Caco-2 (cell line): ENCODE data around the gene LIPA. TPM values are rescaled to one million over a fixed set of nuclear protein-coding genes. Genes with fewer than 3 reads are reported as not detected.

ENCODE experiments used
- BruUV-seq: library from RNA; stranded (reverse); fragments of 400-500 nt; replicated peaks from 2 replicates; lab custom pipeline; 2021; lab: Mats Ljungman, UMichigan
- CTCF ChIA-PET: fragments of 300-600 bp; sonication (Branson Sonifier 250); formaldehyde crosslinking; loops from one replicate; lab custom pipeline; 2022; ENCODE audit warnings: antibody characterized with exemption; lab: Charles Lee
- POLR2A ChIA-PET: fragments of 300-600 bp; sonication (Branson Sonifier 250); formaldehyde crosslinking; loops from one replicate; lab custom pipeline; 2022; ENCODE audit warnings: antibody characterized with exemption; lab: Charles Lee
- DNase-seq, 2 experiments: peaks; one replicate each; pipeline versions ENCODE4 v3.0.0 to v3.0.0-alpha.2; 2020 to 2022
- H3K27me3 ChIP-seq: replicated peaks from 2 replicates; pipeline ENCODE4 v1.6.0; 2011; ENCODE audit warnings: low read length; ENCODE audit not compliant: control insufficient read depth, insufficient read depth
- H3K36me3 ChIP-seq: 2 replicates; pipeline ENCODE4 v1.5.1; 2011; ENCODE audit warnings: low read length; ENCODE audit not compliant: control insufficient read depth, insufficient read depth
- H3K4me1 ChIP-seq: fragments of 250-450 bp; sonication (Bioruptor Pico); 2 replicates; pipeline ENCODE4 v1.5.1; 2020; ENCODE audit warnings: mild to moderate bottlenecking
- H3K4me3 ChIP-seq: 2 replicates; pipeline ENCODE4 v1.5.1; 2011; ENCODE audit warnings: low read depth, mild to moderate bottlenecking, control low read depth, low read length
- H3K9me3 ChIP-seq: fragments of 250-450 bp; sonication (Bioruptor Pico); 2 replicates; pipeline ENCODE4 v1.5.1; 2020; ENCODE audit warnings: mild to moderate bottlenecking, moderate library complexity
- H3K27ac Mint-ChIP-seq: one replicate; pipeline ENCODE4 v1.8.0; 2022; ENCODE audit warnings: mixed read lengths; ENCODE audit not compliant: unreplicated experiment
- H3K27me3 Mint-ChIP-seq: one replicate; pipeline ENCODE4 v1.8.0; 2022; ENCODE audit warnings: mixed read lengths; ENCODE audit not compliant: insufficient read depth, unreplicated experiment
- H3K36me3 Mint-ChIP-seq: one replicate; pipeline ENCODE4 v1.8.0; 2022; ENCODE audit warnings: mild to moderate bottlenecking, mixed read lengths; ENCODE audit not compliant: insufficient read depth, unreplicated experiment
- H3K4me1 Mint-ChIP-seq: one replicate; pipeline ENCODE4 v1.8.0; 2022; ENCODE audit warnings: low read depth, mixed read lengths; ENCODE audit not compliant: unreplicated experiment
- H3K4me3 Mint-ChIP-seq: one replicate; pipeline ENCODE4 v1.8.0; 2022; ENCODE audit warnings: mild to moderate bottlenecking, moderate library complexity, mixed read lengths; ENCODE audit not compliant: unreplicated experiment
- H3K9me3 Mint-ChIP-seq: one replicate; pipeline ENCODE4 v1.8.0; 2022; ENCODE audit warnings: mixed read lengths; ENCODE audit not compliant: unreplicated experiment
- intact Hi-C: fragments of 100-400 bp; cut with micrococcal nuclease; formaldehyde crosslinking; loops from one replicate; pipeline ENCODE4 v1.10.0; 2022; ENCODE audit not compliant: unreplicated experiment
- total RNA-seq: library from RNA; stranded (reverse); gene quantifications from 2 replicates; pipeline ENCODE4 v1.2.3, GENCODE V29; 2022
- TF ChIP-seq, protein P1 (sequence below), 2 experiments: fragments of 200-600 bp in 1 of 2; IDR thresholded peaks; 1 replicate in 1 of 2; 2 replicates in 1 of 2; pipeline versions ENCODE4 v1.5.1 to v1.8.0; 2011 to 2022; ENCODE audit warnings: antibody characterized with exemption in 1 of 2, control low read depth in 1 of 2, inconsistent platforms in 1 of 2, low read depth in 1 of 2, low read length in 1 of 2, mild to moderate bottlenecking in 1 of 2, moderate library complexity in 1 of 2; ENCODE audit not compliant: insufficient read depth in 1 of 2, severe bottlenecking in 1 of 2, unreplicated experiment in 1 of 2

The LIPA gene
- total RNA-seq, 1 experiment from 2014 or later: 18.8 TPM

GRCh38 chr10:89235073-89235798 lies 16.3 kb downstream of the LIPA start:
- POLR2A ChIA-PET: no interaction called here
- Mint-ChIP-seq H3K4me3 (no peak overlapping the region), H3K4me1 (no peaks in the 10 kb centered on the region), H3K27ac (no peak overlapping the region), H3K36me3 (no peaks in the 10 kb centered on the region), H3K27me3 (no peaks in the 10 kb centered on the region), H3K9me3 (no peaks in the 10 kb centered on the region)
- TF ChIP-seq, protein P1, sequence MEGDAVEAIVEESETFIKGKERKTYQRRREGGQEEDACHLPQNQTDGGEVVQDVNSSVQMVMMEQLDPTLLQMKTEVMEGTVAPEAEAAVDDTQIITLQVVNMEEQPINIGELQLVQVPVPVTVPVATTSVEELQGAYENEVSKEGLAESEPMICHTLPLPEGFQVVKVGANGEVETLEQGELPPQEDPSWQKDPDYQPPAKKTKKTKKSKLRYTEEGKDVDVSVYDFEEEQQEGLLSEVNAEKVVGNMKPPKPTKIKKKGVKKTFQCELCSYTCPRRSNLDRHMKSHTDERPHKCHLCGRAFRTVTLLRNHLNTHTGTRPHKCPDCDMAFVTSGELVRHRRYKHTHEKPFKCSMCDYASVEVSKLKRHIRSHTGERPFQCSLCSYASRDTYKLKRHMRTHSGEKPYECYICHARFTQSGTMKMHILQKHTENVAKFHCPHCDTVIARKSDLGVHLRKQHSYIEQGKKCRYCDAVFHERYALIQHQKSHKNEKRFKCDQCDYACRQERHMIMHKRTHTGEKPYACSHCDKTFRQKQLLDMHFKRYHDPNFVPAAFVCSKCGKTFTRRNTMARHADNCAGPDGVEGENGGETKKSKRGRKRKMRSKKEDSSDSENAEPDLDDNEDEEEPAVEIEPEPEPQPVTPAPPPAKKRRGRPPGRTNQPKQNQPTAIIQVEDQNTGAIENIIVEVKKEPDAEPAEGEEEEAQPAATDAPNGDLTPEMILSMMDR (IDR thresholded peaks at IDR 0.05; ENCODE audit: insufficient read depth in 1 of 2, low read depth in 1 of 2, low read length in 1 of 2, severe bottlenecking in 1 of 2, unreplicated experiment in 1 of 2): no peak
- no peak for DNase-seq
- no peaks in the 10 kb centered on the region for H3K9me3 ChIP-seq
- CTCF ChIA-PET: no interaction called here
- H3K27me3 ChIP-seq: no peaks in the 10 kb centered on the region
- BruUV-seq: no TSS peak
- intact Hi-C loops: no loop called here
- H3K36me3 ChIP-seq: no peaks in the 10 kb centered on the region; the same call in 1 of the 2 replicates
- no peak overlapping the region for H3K4me3 ChIP-seq
- no peaks in the 10 kb centered on the region for H3K4me1 ChIP-seq

DNA sequence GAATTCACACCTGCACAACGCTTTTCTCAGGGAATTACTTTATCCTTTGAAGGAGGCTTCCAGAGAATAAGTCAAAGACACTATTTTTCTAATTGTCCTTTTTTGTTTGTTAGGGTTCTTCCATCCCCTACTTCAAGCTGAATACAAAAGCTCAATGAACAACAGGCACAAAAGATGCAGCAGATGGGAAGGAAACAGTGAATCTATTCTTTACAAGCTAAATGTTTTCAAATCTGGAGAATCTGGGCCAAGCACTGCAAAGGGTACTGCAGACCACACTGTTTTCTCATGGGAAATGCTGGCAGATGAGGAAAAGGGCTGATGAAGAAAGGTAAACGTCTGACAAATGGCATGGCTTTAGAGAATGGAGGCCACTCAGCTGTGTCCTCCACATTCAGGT lies 18.5 kb downstream of the LIPA start:
- DNase-seq: no peak
- intact Hi-C loops: no loop called here
- Histone ChIP-seq H3K36me3 (no peaks in the 10 kb centered on the region; the same call in 1 of the 2 replicates), H3K9me3 (no peaks in the 10 kb centered on the region), H3K27me3 (no peaks in the 10 kb centered on the region), H3K4me3 (no peak overlapping the region), H3K4me1 (no peaks in the 10 kb centered on the region)
- ChIA-PET CTCF (no interaction called here), POLR2A (no interaction called here)
- H3K27ac Mint-ChIP-seq: no peak overlapping the region
- H3K9me3 Mint-ChIP-seq: no peaks in the 10 kb centered on the region
- BruUV-seq: no TSS peak
- TF ChIP-seq, protein P1 (IDR thresholded peaks at IDR 0.05; ENCODE audit: insufficient read depth in 1 of 2, low read depth in 1 of 2, low read length in 1 of 2, severe bottlenecking in 1 of 2, unreplicated experiment in 1 of 2): no peak
- no peak overlapping the region for H3K4me3 Mint-ChIP-seq
- H3K4me1 Mint-ChIP-seq: no peaks in the 10 kb centered on the region
- no peaks in the 10 kb centered on the region for H3K36me3 Mint-ChIP-seq
- no peaks in the 10 kb centered on the region for H3K27me3 Mint-ChIP-seq

- ChIA-PET CTCF (no interaction called here), POLR2A (no interaction called here)
- BruUV-seq: no TSS peak
- TF ChIP-seq, protein P1 (IDR thresholded peaks at IDR 0.05; ENCODE audit: insufficient read depth in 1 of 2, low read depth in 1 of 2, low read length in 1 of 2, severe bottlenecking in 1 of 2, unreplicated experiment in 1 of 2): no peak
- H3K4me1 Mint-ChIP-seq: no peaks in the 10 kb centered on the region
- H3K27ac Mint-ChIP-seq: no peak overlapping the region
- no peak overlapping the region for H3K4me3 Mint-ChIP-seq
- H3K36me3 ChIP-seq: no peaks in the 10 kb centered on the region; the same call in 1 of the 2 replicates
- H3K27me3 Mint-ChIP-seq: no peaks in the 10 kb centered on the region
- DNase-seq: no peak
- H3K9me3 Mint-ChIP-seq: no peaks in the 10 kb centered on the region
- no peak overlapping the region for H3K4me3 ChIP-seq
- no peaks in the 10 kb centered on the region for H3K36me3 Mint-ChIP-seq
- H3K4me1 ChIP-seq: no peaks in the 10 kb centered on the region
- H3K9me3 ChIP-seq: no peaks in the 10 kb centered on the region
- no peaks in the 10 kb centered on the region for H3K27me3 ChIP-seq
- intact Hi-C loops: no loop called here
These were observed 22.6 kb downstream of the LIPA start for GRCh38 chr10:89228962-89229361.
